CD1c-positive myeloid dendritic cell (primary cell): ENCODE data around the gene SEMA3A.

ENCODE experiments used
- DNase-seq: peaks from one replicate; pipeline ENCODE4 v3.0.0-alpha.2; 2016; ENCODE audit errors: extremely low spot score

Gene SEMA3A

GRCh38 chr7:84111842-84112241 lies 82.7 kb downstream of the SEMA3A start:
- DNase-seq, result no peak

GRCh38 chr7:84110400-84110799 lies 84.2 kb downstream of the SEMA3A start:
- DNase-seq, result no peak

GRCh38 chr7:84108787-84109186 lies 85.8 kb downstream of the SEMA3A start:
- no peak for DNase-seq

GRCh38 chr7:84108119-84108518 lies 86.5 kb downstream of the SEMA3A start:
- DNase-seq, result no peak

GRCh38 chr7:84107259-84107658 lies 87.3 kb downstream of the SEMA3A start:
- no peak for DNase-seq

GRCh38 chr7:84106291-84106690 lies 88.3 kb downstream of the SEMA3A start:
- no peak for DNase-seq

GRCh38 chr7:84105586-84105985 lies 89.0 kb downstream of the SEMA3A start:
- no peak for DNase-seq

- no peak for DNase-seq
Observed at GRCh38 chr7:84104826-84105225, 89.8 kb downstream of the SEMA3A start.

GRCh38 chr7:84102213-84102612 lies 92.4 kb downstream of the SEMA3A start:
- no peak for DNase-seq

GRCh38 chr7:84100866-84101265 lies 93.7 kb downstream of the SEMA3A start:
- peak; percentile 12 for DNase-seq

GRCh38 chr7:84095971-84096370 lies 98.6 kb downstream of the SEMA3A start:
- DNase-seq, result no peak

GRCh38 chr7:84092207-84092606 lies 102.4 kb downstream of the SEMA3A start:
- DNase-seq, result no peak

GRCh38 chr7:84091318-84091717 lies 103.3 kb downstream of the SEMA3A start:
- no peak for DNase-seq

- DNase-seq, result no peak
Observed at GRCh38 chr7:84088802-84089201, 105.8 kb downstream of the SEMA3A start.

- DNase-seq, result no peak
Observed at GRCh38 chr7:84085998-84086397, 108.6 kb downstream of the SEMA3A start.

- DNase-seq, result no peak
Observed at GRCh38 chr7:84085147-84085546, 109.4 kb downstream of the SEMA3A start.

GRCh38 chr7:84083846-84084245 lies 110.7 kb downstream of the SEMA3A start:
- DNase-seq, result no peak

- DNase-seq, result no peak
Observed at GRCh38 chr7:84081973-84082522, 112.5 kb downstream of the SEMA3A start.

- no peak for DNase-seq
Observed at GRCh38 chr7:84077336-84077735, 117.3 kb downstream of the SEMA3A start.

GRCh38 chr7:84076219-84076618 lies 118.4 kb downstream of the SEMA3A start:
- DNase-seq, result no peak

- DNase-seq, result no peak
Observed at GRCh38 chr7:84073186-84073875, 121.3 kb downstream of the SEMA3A start.

GRCh38 chr7:84070770-84071169 lies 123.8 kb downstream of the SEMA3A start:
- DNase-seq, result no peak

GRCh38 chr7:84069999-84070500 lies 124.5 kb downstream of the SEMA3A start:
- DNase-seq, result no peak

GRCh38 chr7:84069033-84069432 lies 125.6 kb downstream of the SEMA3A start:
- no peak for DNase-seq
